ENCODE results near the gene SLC25A45.
A peak's percentile ranks its signal among the peaks of the same experiment; 100 is the strongest.
"Not testable (repeated sequence)": the region's sequence is repeated elsewhere in the genome, so short reads cannot be mapped to it uniquely, and the experiment has no call there.

The SLC25A45 gene

GRCh38 chr11:65420979-65421793, 38.7 kb upstream of the SLC25A45 start:
- peak; percentile 94 for DNase-seq (ENCODE audit: low spot score)

- no peak for DNase-seq (ENCODE audit: low spot score)
These were observed 38.1 kb upstream of the SLC25A45 start for GRCh38 chr11:65420506-65420905.

GRCh38 chr11:65419772-65420481, 37.5 kb upstream of the SLC25A45 start:
- DNase-seq (ENCODE audit: low spot score) = peak; percentile 69

- no peak for DNase-seq (ENCODE audit: low spot score)
These were observed 37.0 kb upstream of the SLC25A45 start for GRCh38 chr11:65419460-65419771.

- peak; percentile 94 for DNase-seq (ENCODE audit: low spot score)
These were observed 36.4 kb upstream of the SLC25A45 start for GRCh38 chr11:65418681-65419459.

- DNase-seq (ENCODE audit: low spot score) = no peak
These were observed 35.9 kb upstream of the SLC25A45 start for GRCh38 chr11:65418431-65418680.

- no peak for DNase-seq (ENCODE audit: low spot score)
These were observed 35.4 kb upstream of the SLC25A45 start for GRCh38 chr11:65417702-65418430.

- no peak for DNase-seq (ENCODE audit: low spot score)
These were observed 34.6 kb upstream of the SLC25A45 start for GRCh38 chr11:65416841-65417701.

- peak; percentile 83 for DNase-seq (ENCODE audit: low spot score)
These were observed 33.9 kb upstream of the SLC25A45 start for GRCh38 chr11:65416341-65416824.

GRCh38 chr11:65415499-65416340, 33.3 kb upstream of the SLC25A45 start:
- DNase-seq (ENCODE audit: low spot score) = no peak

GRCh38 chr11:65414776-65415498, 32.5 kb upstream of the SLC25A45 start:
- no peak for DNase-seq (ENCODE audit: low spot score)

GRCh38 chr11:65413077-65413664, 30.7 kb upstream of the SLC25A45 start:
- DNase-seq (ENCODE audit: low spot score) = not testable (repeated sequence)

- no peak for DNase-seq (ENCODE audit: low spot score)
These were observed 30.0 kb upstream of the SLC25A45 start for GRCh38 chr11:65412271-65413076.

GRCh38 chr11:65411681-65412070, 29.2 kb upstream of the SLC25A45 start:
- no peak for DNase-seq (ENCODE audit: low spot score)

- DNase-seq (ENCODE audit: low spot score) = no peak
These were observed 28.7 kb upstream of the SLC25A45 start for GRCh38 chr11:65410936-65411680.

- peak; percentile 79 for DNase-seq (ENCODE audit: low spot score)
These were observed 22.3 kb upstream of the SLC25A45 start for GRCh38 chr11:65404638-65405339.

- DNase-seq (ENCODE audit: low spot score) = no peak
These were observed 21.8 kb upstream of the SLC25A45 start for GRCh38 chr11:65404210-65404609.

Data from kidney capillary endothelial cell (primary cell).